NCI-H2029 treated with DMSO at 0.1 percent for 48 hours (cell line): ENCODE results near the gene TTC33.

Experiments
- DNase-seq: peaks from one replicate; lab custom pipeline; 2025; lab: John Stamatoyannopoulos, UW

The TTC33 gene

DNA sequence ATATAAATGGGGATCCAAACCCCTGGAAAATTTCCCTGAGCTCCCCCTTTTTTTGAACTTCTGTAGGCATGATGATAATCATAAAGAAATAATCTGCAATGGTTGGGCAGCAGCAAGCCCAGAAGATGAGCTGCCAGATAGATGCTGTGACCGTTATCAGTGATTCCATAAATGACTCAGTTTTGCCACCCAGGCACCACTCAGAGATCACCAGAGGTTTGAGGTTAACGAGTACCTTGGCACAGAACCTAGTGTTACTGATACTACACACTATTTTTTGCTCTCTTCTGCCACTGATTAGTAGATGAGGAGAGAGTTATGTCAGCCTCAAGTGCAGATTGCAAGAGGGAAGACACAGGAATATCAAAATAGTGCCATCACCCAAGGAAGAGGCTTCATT is 275.4 kb downstream of the TTC33 start:
- DNase-seq, result no peak

- DNase-seq, result no peak
Observed at GRCh38 chr5:40479939-40480338, 275.8 kb downstream of the TTC33 start.

DNA sequence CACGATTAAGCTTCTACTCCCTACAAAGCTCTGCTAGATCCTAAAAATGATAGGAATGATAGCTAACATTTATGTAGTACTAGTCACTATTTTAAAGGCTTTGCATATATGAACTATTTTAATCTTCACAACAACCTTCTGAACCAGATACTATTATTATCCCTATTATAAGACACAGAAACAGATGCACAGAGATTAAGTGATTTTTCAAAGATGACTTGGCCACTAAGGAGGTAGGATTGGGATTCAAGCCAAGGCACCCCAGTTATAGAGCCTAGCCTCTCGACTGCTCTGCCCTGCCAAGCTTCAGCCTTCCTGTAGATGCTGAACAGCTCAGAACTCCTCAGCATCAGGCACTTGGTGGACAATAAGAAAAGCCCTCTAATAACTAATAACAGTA is 277.0 kb downstream of the TTC33 start:
- DNase-seq, result no peak

GRCh38 chr5:40477856-40478546 is 277.8 kb downstream of the TTC33 start:
- no peak for DNase-seq

GRCh38 chr5:40475561-40475960 is 280.2 kb downstream of the TTC33 start:
- DNase-seq, result no peak

- DNase-seq, result no peak
Observed at GRCh38 chr5:40474250-40474649, 281.5 kb downstream of the TTC33 start.

DNA sequence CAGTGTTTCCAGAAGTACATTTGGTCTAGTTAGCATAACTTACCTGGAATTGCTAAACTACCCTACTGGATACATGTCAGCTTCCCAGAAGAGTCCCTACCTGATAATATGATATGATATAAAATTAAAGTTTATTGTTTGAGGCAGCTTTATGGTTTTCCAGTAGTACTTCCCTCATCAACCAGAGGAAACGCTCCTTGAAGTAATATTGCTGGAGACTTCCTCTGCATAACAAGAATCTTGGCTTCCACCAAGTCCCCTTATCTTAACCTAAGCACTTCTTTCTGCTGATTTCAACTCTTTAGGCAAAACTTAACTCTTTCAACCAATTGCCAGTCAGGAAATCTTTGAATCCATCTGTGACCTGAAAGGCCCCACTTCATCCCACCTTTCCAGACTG is 290.3 kb downstream of the TTC33 start:
- no peak for DNase-seq

DNA sequence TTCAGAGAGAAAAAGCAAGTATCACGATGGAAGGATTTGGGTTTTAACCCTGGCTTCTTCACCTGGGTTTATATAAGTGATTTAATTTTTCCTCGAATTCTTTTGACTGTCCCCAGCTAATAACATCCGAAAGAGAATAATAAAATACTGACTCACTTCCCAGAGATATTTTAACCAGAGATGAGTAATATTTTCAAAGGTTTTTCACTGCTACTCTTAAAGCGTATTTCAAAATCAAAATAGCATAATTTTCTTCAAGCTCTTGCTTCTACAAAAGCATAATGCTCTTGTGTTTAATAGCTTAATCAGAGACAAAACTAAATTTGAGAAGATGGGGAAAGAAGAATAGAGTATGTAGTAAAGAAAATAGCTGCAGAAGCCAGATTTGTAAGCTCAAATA is 291.2 kb downstream of the TTC33 start:
- no peak for DNase-seq
